Activated CD8-positive, alpha-beta T cell treated with anti-CD3 and anti-CD28 coated beads for 36 hours (primary cell): Measurements from ENCODE around the gene ANKRD55. TPM values are rescaled to one million over a fixed set of nuclear protein-coding genes. Genes with fewer than 3 reads are reported as not detected.

Experiments
- ATAC-seq: fragments of 200-7000 bp; cut with Tn5 transposase; one replicate; pipeline ENCODE4 v1.10.0; 2021; ENCODE audit warnings: mild to moderate bottlenecking, moderate library complexity
- CTCF ChIA-PET: fragments of 350-600 bp; sonication (Branson Sonifier 250); formaldehyde crosslinking; loops from one replicate; lab custom pipeline; 2021; ENCODE audit warnings: antibody characterized with exemption; lab: Charles Lee
- POLR2A ChIA-PET: fragments of 350-600 bp; sonication (Branson Sonifier 250); formaldehyde crosslinking; loops from one replicate; lab custom pipeline; 2021; ENCODE audit warnings: antibody characterized with exemption; lab: Charles Lee
- DNase-seq: peaks from one replicate; pipeline ENCODE4 v3.0.0-alpha.2; 2020
- H3K27ac Mint-ChIP-seq: one replicate; pipeline ENCODE4 v1.8.0; 2021; ENCODE audit warnings: mild to moderate bottlenecking, mixed read lengths
- H3K27me3 Mint-ChIP-seq: one replicate; pipeline ENCODE4 v1.8.0; 2021; ENCODE audit warnings: mixed read lengths
- H3K36me3 Mint-ChIP-seq: one replicate; pipeline ENCODE4 v1.8.0; 2021; ENCODE audit warnings: low read depth, mixed read lengths
- H3K4me1 Mint-ChIP-seq: one replicate; pipeline ENCODE4 v1.8.0; 2021; ENCODE audit warnings: low read depth, mixed read lengths
- H3K4me3 Mint-ChIP-seq: one replicate; pipeline ENCODE4 v1.8.0; 2021; ENCODE audit warnings: mild to moderate bottlenecking, moderate library complexity, mixed read lengths
- H3K9me3 Mint-ChIP-seq: one replicate; pipeline ENCODE4 v1.8.0; 2021; ENCODE audit warnings: mixed read lengths
- intact Hi-C: fragments of 100-400 bp; cut with micrococcal nuclease; formaldehyde crosslinking; loops from one replicate; pipeline ENCODE4 v1.10.0; 2022
- total RNA-seq, 2 experiments: library from RNA; stranded (reverse); gene quantifications; one replicate each; pipeline ENCODE4 v1.2.3, GENCODE V29; 2021
- TF ChIP-seq, protein P1 (sequence below): fragments of 200-600 bp; IDR thresholded peaks from one replicate; pipeline ENCODE4 v1.8.0; 2022; ENCODE audit warnings: antibody characterized with exemption, mild to moderate bottlenecking

Gene ANKRD55
- total RNA-seq, 2 experiments from 2014 or later = not detected

DNA sequence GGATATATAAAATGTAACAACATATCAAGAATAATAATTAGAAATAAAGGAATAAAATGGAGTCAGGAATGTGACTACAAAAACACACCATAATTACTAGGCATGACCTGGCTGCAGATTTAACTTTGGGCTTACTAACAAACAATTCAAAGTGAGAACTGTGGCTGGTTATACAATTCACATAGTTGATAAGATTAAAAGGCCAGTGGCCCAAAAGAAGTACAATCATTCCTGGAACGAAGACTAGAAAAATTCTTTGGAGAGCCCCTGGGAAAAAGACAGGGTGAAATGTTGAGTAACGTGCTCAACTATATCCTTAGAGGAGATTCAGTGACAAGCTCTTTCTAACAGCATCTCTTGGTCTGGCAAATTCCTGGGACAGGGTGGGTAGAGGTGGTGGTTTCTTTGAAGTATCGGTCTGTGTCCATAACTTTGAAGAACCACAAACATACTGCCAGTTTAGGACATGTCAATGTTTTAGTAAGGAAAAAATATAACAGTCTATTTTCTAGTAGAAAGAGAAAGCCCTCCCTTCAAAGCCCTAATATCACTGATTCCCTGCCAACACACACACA lies 163.4 kb downstream of the ANKRD55 start:
- POLR2A ChIA-PET = interaction anchor here (0.6 kb wide), 1 partner anchor 71 kb away, joined by 3 read pairs; no protein-coding TSS in a partner anchor
- Mint-ChIP-seq H3K9me3 (no peaks in the 10 kb centered on the region), H3K36me3 (no peaks in the 10 kb centered on the region), H3K4me3 (no peak overlapping the region), H3K27ac (no peak overlapping the region), H3K4me1 (peaks cover 60% of the 10 kb centered on the region), H3K27me3 (no peaks in the 10 kb centered on the region)
- DNase-seq (no peak), ATAC-seq (no peak)
- intact Hi-C loops = no loop called here
- TF ChIP-seq, protein P1, sequence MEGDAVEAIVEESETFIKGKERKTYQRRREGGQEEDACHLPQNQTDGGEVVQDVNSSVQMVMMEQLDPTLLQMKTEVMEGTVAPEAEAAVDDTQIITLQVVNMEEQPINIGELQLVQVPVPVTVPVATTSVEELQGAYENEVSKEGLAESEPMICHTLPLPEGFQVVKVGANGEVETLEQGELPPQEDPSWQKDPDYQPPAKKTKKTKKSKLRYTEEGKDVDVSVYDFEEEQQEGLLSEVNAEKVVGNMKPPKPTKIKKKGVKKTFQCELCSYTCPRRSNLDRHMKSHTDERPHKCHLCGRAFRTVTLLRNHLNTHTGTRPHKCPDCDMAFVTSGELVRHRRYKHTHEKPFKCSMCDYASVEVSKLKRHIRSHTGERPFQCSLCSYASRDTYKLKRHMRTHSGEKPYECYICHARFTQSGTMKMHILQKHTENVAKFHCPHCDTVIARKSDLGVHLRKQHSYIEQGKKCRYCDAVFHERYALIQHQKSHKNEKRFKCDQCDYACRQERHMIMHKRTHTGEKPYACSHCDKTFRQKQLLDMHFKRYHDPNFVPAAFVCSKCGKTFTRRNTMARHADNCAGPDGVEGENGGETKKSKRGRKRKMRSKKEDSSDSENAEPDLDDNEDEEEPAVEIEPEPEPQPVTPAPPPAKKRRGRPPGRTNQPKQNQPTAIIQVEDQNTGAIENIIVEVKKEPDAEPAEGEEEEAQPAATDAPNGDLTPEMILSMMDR = no peak
- CTCF ChIA-PET = interaction anchor here (0.7 kb wide), 1 partner anchor 11 kb away, joined by 4 read pairs; no protein-coding TSS in a partner anchor

DNA sequence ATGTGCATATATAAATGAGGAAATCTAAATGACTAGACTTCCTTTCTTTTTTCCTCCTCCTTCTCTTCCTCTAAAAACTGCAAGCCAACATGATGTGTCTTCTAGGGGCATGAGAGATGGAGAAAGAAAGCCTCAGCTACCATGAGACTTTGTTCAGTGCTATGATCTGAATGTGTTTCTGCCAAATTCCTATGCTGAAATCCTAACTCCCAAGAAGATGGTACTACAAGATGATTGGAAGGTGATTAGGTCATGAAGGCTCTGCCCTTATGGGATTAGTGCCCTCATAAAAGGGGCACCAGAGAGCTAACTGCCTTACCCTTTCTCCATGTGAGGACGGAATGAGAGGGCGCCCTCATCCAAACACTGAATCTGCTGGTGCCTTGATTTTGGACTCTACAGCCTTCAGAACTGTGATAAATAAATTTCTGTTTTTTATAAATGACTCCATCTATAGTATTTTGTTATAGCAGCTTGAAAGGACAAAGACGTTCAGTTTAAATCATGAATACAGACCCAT lies 166.1 kb downstream of the ANKRD55 start:
- ATAC-seq (no peak), DNase-seq (no peak)
- POLR2A ChIA-PET = interaction anchor here (1.0 kb wide), 1 partner anchor 54 kb away, joined by 3 read pairs; no protein-coding TSS in a partner anchor
- no peaks in the 10 kb centered on the region for H3K27me3 Mint-ChIP-seq
- H3K27ac Mint-ChIP-seq = no peak overlapping the region
- H3K9me3 Mint-ChIP-seq = no peaks in the 10 kb centered on the region
- no peaks in the 10 kb centered on the region for H3K36me3 Mint-ChIP-seq
- CTCF ChIA-PET = no interaction called here
- H3K4me1 Mint-ChIP-seq = peaks cover 56% of the 10 kb centered on the region
- no peak overlapping the region for H3K4me3 Mint-ChIP-seq
- TF ChIP-seq, protein P1 = no peak
- intact Hi-C loops = no loop called here

DNA sequence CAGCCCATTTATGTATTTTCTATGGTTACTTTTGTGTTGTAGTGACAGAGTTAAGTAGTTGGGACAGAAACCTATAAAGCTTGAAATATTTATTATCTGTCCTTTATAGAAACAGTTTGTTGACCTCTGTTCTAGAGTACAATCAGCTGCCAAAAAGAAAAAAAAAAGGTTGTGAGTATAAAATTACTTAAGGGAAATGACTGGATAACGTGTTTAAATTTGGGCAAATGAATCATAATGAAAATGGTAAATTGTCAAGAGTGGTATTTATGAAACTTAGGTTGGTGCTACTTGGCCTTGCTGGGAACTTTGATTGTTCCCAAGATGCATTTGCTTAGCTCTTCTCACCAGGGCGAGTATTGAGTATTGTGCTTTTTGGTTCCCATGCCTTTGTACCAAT lies 168.1 kb downstream of the ANKRD55 start:
- no peak overlapping the region for H3K4me3 Mint-ChIP-seq
- TF ChIP-seq, protein P1 = no peak
- CTCF ChIA-PET = no interaction called here
- H3K27ac Mint-ChIP-seq = no peak overlapping the region
- DNase-seq (no peak), ATAC-seq (peak; percentile 27)
- H3K9me3 Mint-ChIP-seq = no peaks in the 10 kb centered on the region
- no peaks in the 10 kb centered on the region for H3K27me3 Mint-ChIP-seq
- no peaks in the 10 kb centered on the region for H3K36me3 Mint-ChIP-seq
- POLR2A ChIA-PET = interaction anchor here (1.0 kb wide), 2 partner anchors 69 to 72 kb away, joined by 3 read pairs; no protein-coding TSS in a partner anchor
- H3K4me1 Mint-ChIP-seq = peaks cover 48% of the 10 kb centered on the region
- intact Hi-C loops = no loop called here

DNA sequence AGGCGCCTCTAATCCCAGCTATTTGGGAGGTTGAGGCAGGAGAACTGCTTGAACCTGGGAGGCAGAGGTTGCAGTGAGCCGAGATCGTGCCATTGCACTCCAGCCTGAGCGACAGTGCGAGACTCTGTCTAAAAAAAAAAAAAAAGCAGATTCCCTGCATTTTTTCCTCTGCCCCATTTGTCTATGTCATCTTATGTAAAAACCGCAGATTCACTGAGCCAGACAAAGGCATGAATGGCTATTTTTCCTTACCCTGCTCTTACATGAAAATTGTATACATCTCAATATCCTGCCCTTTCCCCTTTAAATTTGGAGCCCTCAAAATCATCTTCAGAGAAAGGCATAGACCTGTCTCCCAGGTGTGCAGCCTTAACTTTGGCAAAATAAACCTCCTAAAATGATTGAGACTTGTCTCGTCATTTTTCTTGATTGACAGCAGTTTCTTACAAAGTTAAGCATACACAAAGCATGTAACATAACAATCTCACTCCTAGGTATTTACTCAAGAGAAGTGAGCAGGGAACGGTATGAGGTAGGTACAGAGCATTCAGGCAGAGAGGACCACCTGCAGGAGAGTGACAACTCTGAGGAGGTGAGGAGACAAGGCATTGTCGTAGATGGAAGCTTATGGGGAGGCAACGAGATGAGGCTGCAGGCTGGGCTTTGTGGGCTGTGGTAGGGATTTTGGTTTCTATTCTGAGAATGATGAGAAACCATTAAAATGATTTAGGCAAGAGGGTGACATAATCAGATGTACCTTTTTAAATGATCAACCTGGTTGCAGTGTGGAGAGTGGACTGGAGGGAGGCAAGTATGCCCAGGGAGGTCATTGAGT lies 172.6 kb downstream of the ANKRD55 start:
- peaks cover 62% of the 10 kb centered on the region for H3K4me1 Mint-ChIP-seq
- H3K36me3 Mint-ChIP-seq = peaks cover 5% of the 10 kb centered on the region
- H3K27ac Mint-ChIP-seq = no peak overlapping the region
- H3K4me3 Mint-ChIP-seq = no peak overlapping the region
- DNase-seq (peak; percentile 80), ATAC-seq (peak; percentile 34)
- H3K9me3 Mint-ChIP-seq = no peaks in the 10 kb centered on the region
- no peaks in the 10 kb centered on the region for H3K27me3 Mint-ChIP-seq
- intact Hi-C loops = no loop called here
- POLR2A ChIA-PET = interaction anchor here (0.6 to 3.0 kb wide), 3 partner anchors 9 to 66 kb away, joined by 3 to 11 read pairs (median 3); partner anchors contain the start of gene IL6ST
- CTCF ChIA-PET = interaction anchor here (2.2 kb wide), 1 partner anchor 140 kb away, joined by 9 read pairs; no protein-coding TSS in a partner anchor
- TF ChIP-seq, protein P1 = no peak
